IPS-18a (cell line): Measurements from ENCODE around the gene WIZ.

ENCODE experiments used
- H3K27ac ChIP-seq: one replicate; pipeline ENCODE4 v1.5.1; 2013; ENCODE audit warnings: low read length
- H3K27me3 ChIP-seq: one replicate; pipeline ENCODE4 v1.6.1; 2013; ENCODE audit warnings: mild to moderate bottlenecking, low read length; ENCODE audit not compliant: control insufficient read depth, insufficient read depth
- H3K36me3 ChIP-seq: one replicate; pipeline ENCODE4 v1.6.1; 2013; ENCODE audit warnings: low read depth, low read length; ENCODE audit not compliant: control insufficient read depth
- H3K4me1 ChIP-seq: one replicate; pipeline ENCODE4 v1.6.1; 2013; ENCODE audit warnings: low read depth, low read length; ENCODE audit not compliant: control insufficient read depth
- H3K4me3 ChIP-seq: one replicate; pipeline ENCODE4 v1.5.1; 2013; ENCODE audit warnings: low read length
- H3K9ac ChIP-seq: one replicate; pipeline ENCODE4 v1.6.1; 2013; ENCODE audit warnings: mild to moderate bottlenecking, low read length, moderate library complexity
- H3K9me3 ChIP-seq: one replicate; pipeline ENCODE4 v1.6.1; 2013; ENCODE audit warnings: low read depth, low read length; ENCODE audit not compliant: control insufficient read depth

The WIZ gene

GRCh38 chr19:15373644-15374043 lies 76.1 kb downstream of the WIZ start:
- Histone ChIP-seq H3K27me3 (no peaks in the 10 kb centered on the region), H3K4me1 (peaks cover 4% of the 10 kb centered on the region), H3K36me3 (peaks cover 39% of the 10 kb centered on the region), H3K9me3 (no peaks in the 10 kb centered on the region), H3K27ac (no peak overlapping the region), H3K4me3 (no peak overlapping the region), H3K9ac (no peak overlapping the region)

GRCh38 chr19:15372891-15373301 lies 76.9 kb downstream of the WIZ start:
- no peaks in the 10 kb centered on the region for H3K9me3 ChIP-seq
- H3K4me1 ChIP-seq = peaks cover 1% of the 10 kb centered on the region
- H3K9ac ChIP-seq = no peak overlapping the region
- H3K4me3 ChIP-seq = no peak overlapping the region
- H3K27ac ChIP-seq = no peak overlapping the region
- no peaks in the 10 kb centered on the region for H3K27me3 ChIP-seq
- peaks cover 46% of the 10 kb centered on the region for H3K36me3 ChIP-seq

GRCh38 chr19:15372470-15372869 lies 77.3 kb downstream of the WIZ start:
- Histone ChIP-seq H3K36me3 (peaks cover 51% of the 10 kb centered on the region), H3K9me3 (no peaks in the 10 kb centered on the region), H3K4me3 (no peak overlapping the region), H3K27ac (no peak overlapping the region), H3K27me3 (no peaks in the 10 kb centered on the region), H3K4me1 (no peaks in the 10 kb centered on the region), H3K9ac (no peak overlapping the region)

- Histone ChIP-seq H3K4me1 (no peaks in the 10 kb centered on the region), H3K27me3 (no peaks in the 10 kb centered on the region), H3K27ac (no peak overlapping the region), H3K9me3 (no peaks in the 10 kb centered on the region), H3K4me3 (no peak overlapping the region), H3K9ac (no peak overlapping the region), H3K36me3 (peaks cover 55% of the 10 kb centered on the region)
These were observed 77.9 kb downstream of the WIZ start for GRCh38 chr19:15371786-15372380.

GRCh38 chr19:15371119-15371518 lies 78.6 kb downstream of the WIZ start:
- Histone ChIP-seq H3K27me3 (no peaks in the 10 kb centered on the region), H3K4me1 (no peaks in the 10 kb centered on the region), H3K36me3 (peaks cover 55% of the 10 kb centered on the region), H3K9me3 (no peaks in the 10 kb centered on the region), H3K9ac (no peak overlapping the region), H3K4me3 (no peak overlapping the region), H3K27ac (no peak overlapping the region)
